ENCODE data around the gene EFNA5. TPM values are rescaled to one million over a fixed set of nuclear protein-coding genes. Genes with fewer than 3 reads are reported as not detected.

EFNA5 gene
- total and polyA plus RNA-seq, 2 of the 13 experiments (the other 11 are each of a cell fraction or from before 2014, with no cell fraction given) = not detected

DNA sequence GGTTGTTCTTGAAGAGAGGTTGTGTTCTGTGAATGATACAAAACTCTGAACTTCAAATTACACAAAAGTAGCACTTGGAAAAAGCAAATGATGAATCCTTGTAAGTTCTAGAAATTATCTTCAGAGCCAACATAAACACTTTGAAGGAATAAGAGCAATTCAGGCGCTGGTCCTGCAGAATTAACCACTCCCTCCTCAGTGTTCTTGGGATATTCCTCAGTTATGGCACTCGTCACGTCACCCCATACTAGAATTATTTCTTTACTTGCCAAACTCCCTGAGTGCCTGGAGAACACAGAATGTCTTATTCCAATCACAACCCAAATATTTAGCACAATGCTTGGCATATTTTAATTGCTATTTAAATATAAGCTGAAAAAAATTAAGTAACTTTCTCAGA, 126.3 kb downstream of the EFNA5 start:
- intact Hi-C loops (cut with micrococcal nuclease; ENCODE audit: unreplicated experiment) = no loop called here
- no peak overlapping the region for H3K9ac ChIP-seq (ENCODE audit: insufficient read depth, low read depth, low read length)
- H3K4me3 ChIP-seq (replicated peaks in 1 of 3; ENCODE audit: insufficient read depth in 1 of 3, low read depth in 2 of 3, low read length in 3 of 3) = no peak overlapping the region
- no peaks in the 10 kb centered on the region for H4K20me1 ChIP-seq (ENCODE audit: insufficient read depth, low read length)
- no peaks in the 10 kb centered on the region for H3K36me3 ChIP-seq (replicated peaks in 1 of 2; ENCODE audit: control insufficient read depth in 1 of 2, insufficient read depth in 2 of 2, low read length in 2 of 2)
- FAIRE-seq (no peak), DNase-seq (ENCODE audit: low spot score) (no peak), ATAC-seq (no peak)
- H3K4me1 ChIP-seq (ENCODE audit: insufficient read depth, low read length) = no peaks in the 10 kb centered on the region
- BruUV-seq (replicated peaks) = no TSS peak
- ChIA-PET CTCF (ENCODE audit: low intra/inter-chr PET ratio, low total read pairs) (no interaction called here), POLR2A (no interaction called here)
- H3K9me3 ChIP-seq (ENCODE audit: low read length) = no peaks in the 10 kb centered on the region
- no peaks in the 10 kb centered on the region for H3K79me2 ChIP-seq (ENCODE audit: insufficient read depth, low read length)
- no peaks in the 10 kb centered on the region for H3K27me3 ChIP-seq (ENCODE audit: control insufficient read depth in 1 of 2, insufficient read depth in 2 of 2, low read length in 2 of 2)
- no peak overlapping the region for H3K4me2 ChIP-seq (ENCODE audit: low read depth, low read length)
- in situ Hi-C loops (cut with HindIII; ENCODE audit: extremely low pct_ligation_motif_present, low pct_unique_long_range_greater_than_20kb) = no loop called here
- no peak overlapping the region for H2AFZ ChIP-seq (ENCODE audit: low read length)
- no peak overlapping the region for H3K27ac ChIP-seq (ENCODE audit: extremely low read length, insufficient read depth, low read length)
- WGBS (ENCODE audit: low lambda C conversion rate) = 2% methylated on average over 3 of the region's 3 CpGs
- TF ChIP-seq NONO (IDR thresholded peaks at IDR 0.05) (no peak), NONO (CRISPR knock-in tag; conservative IDR thresholded peaks at IDR 0.05) (no peak), MED1 (CRISPR knock-in tag; IDR thresholded peaks at IDR 0.05) (no peak), MTA1 (CRISPR knock-in tag; IDR thresholded peaks at IDR 0.05; ENCODE audit: borderline replicate concordance) (no peak), IRF2 (CRISPR knock-in tag; IDR thresholded peaks at IDR 0.05) (no peak), ZNF563 (CRISPR knock-in tag; IDR thresholded peaks at IDR 0.05) (no peak), TCF12 (IDR thresholded peaks at IDR 0.05) (no peak), TCF12 (CRISPR knock-in tag; IDR thresholded peaks at IDR 0.05) (no peak), EZH2 (conservative IDR thresholded peaks at IDR 0.05; ENCODE audit: low read depth, low read length) (no peak), HOXD1 (CRISPR knock-in tag; IDR thresholded peaks at IDR 0.05) (no peak)
- TF ChIP-seq, protein P1, sequence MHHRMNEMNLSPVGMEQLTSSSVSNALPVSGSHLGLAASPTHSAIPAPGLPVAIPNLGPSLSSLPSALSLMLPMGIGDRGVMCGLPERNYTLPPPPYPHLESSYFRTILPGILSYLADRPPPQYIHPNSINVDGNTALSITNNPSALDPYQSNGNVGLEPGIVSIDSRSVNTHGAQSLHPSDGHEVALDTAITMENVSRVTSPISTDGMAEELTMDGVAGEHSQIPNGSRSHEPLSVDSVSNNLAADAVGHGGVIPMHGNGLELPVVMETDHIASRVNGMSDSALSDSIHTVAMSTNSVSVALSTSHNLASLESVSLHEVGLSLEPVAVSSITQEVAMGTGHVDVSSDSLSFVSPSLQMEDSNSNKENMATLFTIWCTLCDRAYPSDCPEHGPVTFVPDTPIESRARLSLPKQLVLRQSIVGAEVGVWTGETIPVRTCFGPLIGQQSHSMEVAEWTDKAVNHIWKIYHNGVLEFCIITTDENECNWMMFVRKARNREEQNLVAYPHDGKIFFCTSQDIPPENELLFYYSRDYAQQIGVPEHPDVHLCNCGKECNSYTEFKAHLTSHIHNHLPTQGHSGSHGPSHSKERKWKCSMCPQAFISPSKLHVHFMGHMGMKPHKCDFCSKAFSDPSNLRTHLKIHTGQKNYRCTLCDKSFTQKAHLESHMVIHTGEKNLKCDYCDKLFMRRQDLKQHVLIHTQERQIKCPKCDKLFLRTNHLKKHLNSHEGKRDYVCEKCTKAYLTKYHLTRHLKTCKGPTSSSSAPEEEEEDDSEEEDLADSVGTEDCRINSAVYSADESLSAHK (CRISPR knock-in tag; IDR thresholded peaks at IDR 0.05; ENCODE audit: borderline replicate concordance) = no peak
- TF ChIP-seq, protein P2, sequence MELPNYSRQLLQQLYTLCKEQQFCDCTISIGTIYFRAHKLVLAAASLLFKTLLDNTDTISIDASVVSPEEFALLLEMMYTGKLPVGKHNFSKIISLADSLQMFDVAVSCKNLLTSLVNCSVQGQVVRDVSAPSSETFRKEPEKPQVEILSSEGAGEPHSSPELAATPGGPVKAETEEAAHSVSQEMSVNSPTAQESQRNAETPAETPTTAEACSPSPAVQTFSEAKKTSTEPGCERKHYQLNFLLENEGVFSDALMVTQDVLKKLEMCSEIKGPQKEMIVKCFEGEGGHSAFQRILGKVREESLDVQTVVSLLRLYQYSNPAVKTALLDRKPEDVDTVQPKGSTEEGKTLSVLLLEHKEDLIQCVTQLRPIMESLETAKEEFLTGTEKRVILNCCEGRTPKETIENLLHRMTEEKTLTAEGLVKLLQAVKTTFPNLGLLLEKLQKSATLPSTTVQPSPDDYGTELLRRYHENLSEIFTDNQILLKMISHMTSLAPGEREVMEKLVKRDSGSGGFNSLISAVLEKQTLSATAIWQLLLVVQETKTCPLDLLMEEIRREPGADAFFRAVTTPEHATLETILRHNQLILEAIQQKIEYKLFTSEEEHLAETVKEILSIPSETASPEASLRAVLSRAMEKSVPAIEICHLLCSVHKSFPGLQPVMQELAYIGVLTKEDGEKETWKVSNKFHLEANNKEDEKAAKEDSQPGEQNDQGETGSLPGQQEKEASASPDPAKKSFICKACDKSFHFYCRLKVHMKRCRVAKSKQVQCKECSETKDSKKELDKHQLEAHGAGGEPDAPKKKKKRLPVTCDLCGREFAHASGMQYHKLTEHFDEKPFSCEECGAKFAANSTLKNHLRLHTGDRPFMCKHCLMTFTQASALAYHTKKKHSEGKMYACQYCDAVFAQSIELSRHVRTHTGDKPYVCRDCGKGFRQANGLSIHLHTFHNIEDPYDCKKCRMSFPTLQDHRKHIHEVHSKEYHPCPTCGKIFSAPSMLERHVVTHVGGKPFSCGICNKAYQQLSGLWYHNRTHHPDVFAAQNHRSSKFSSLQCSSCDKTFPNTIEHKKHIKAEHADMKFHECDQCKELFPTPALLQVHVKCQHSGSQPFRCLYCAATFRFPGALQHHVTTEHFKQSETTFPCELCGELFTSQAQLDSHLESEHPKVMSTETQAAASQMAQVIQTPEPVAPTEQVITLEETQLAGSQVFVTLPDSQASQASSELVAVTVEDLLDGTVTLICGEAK (IDR thresholded peaks at IDR 0.05) = no peak
- TF ChIP-seq, protein P2 (CRISPR knock-in tag; IDR thresholded peaks at IDR 0.05) = no peak
- TF ChIP-seq, protein P3, sequence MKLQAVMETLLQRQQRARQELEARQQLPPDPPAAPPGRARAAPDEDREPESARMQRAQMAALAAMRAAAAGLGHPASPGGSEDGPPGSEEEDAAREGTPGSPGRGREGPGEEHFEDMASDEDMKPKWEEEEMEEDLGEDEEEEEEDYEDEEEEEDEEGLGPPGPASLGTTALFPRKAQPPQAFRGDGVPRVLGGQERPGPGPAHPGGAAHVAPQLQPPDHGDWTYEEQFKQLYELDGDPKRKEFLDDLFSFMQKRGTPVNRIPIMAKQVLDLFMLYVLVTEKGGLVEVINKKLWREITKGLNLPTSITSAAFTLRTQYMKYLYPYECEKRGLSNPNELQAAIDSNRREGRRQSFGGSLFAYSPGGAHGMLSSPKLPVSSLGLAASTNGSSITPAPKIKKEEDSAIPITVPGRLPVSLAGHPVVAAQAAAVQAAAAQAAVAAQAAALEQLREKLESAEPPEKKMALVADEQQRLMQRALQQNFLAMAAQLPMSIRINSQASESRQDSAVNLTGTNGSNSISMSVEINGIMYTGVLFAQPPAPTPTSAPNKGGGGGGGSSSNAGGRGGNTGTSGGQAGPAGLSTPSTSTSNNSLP (IDR thresholded peaks at IDR 0.05; ENCODE audit: low read depth, low read length) = no peak

All from HepG2 (cell line).